GM23338 (cell line): ENCODE measurements around the gene STX8. TPM values are rescaled to one million over a fixed set of nuclear protein-coding genes. Genes with fewer than 3 reads are reported as not detected.

Experiments used
- ATAC-seq: fragments of 200-7000 bp; cut with Tn5 transposase; 3 replicates; pipeline ENCODE4 v1.9.1; 2020
- DNase-seq: peaks from one replicate; pipeline ENCODE4 v3.0.0-alpha.2; 2015; ENCODE audit warnings: low spot score
- H2AFZ ChIP-seq: fragments of 200-600 bp; sonication (generic); 2 replicates; pipeline ENCODE4 v1.8.0; 2016; ENCODE audit warnings: antibody characterized with exemption, mild to moderate bottlenecking, moderate library complexity
- H3F3A ChIP-seq: fragments of 200-600 bp; sonication (generic); replicated peaks from 2 replicates; pipeline ENCODE4 v1.8.0; 2017; ENCODE audit warnings: antibody characterized with exemption, mixed run types, low read depth
- H3K27ac ChIP-seq: fragments of 200-600 bp; sonication (generic); 2 replicates; pipeline ENCODE4 v1.6.1; 2016; ENCODE audit warnings: low read depth
- H3K27me3 ChIP-seq: fragments of 200-600 bp; sonication (generic); 2 replicates; pipeline ENCODE4 v1.8.0; 2016; ENCODE audit warnings: mild to moderate bottlenecking, mixed run types, moderate library complexity; ENCODE audit not compliant: insufficient read depth
- H3K36me3 ChIP-seq: fragments of 200-600 bp; sonication (generic); 2 replicates; pipeline ENCODE4 v1.8.0; 2016; ENCODE audit warnings: mild to moderate bottlenecking; ENCODE audit not compliant: insufficient read depth
- H3K4me1 ChIP-seq: fragments of 200-600 bp; sonication (generic); 2 replicates; pipeline ENCODE4 v1.8.0; 2016; ENCODE audit warnings: mild to moderate bottlenecking, moderate library complexity; ENCODE audit not compliant: insufficient read depth
- H3K4me2 ChIP-seq: fragments of 200-600 bp; sonication (generic); 2 replicates; pipeline ENCODE4 v1.7.1; 2017; ENCODE audit warnings: mixed run types
- H3K4me3 ChIP-seq: fragments of 200-600 bp; sonication (generic); 2 replicates; pipeline ENCODE4 v1.6.1; 2016; ENCODE audit warnings: mixed run types
- H3K79me2 ChIP-seq: fragments of 200-600 bp; sonication (generic); replicated peaks from 2 replicates; pipeline ENCODE4 v1.8.0; 2017; ENCODE audit warnings: mild to moderate bottlenecking; ENCODE audit not compliant: insufficient read depth
- H3K9me2 ChIP-seq: fragments of 200-600 bp; sonication (generic); 2 replicates; pipeline ENCODE4 v1.8.0; 2017; ENCODE audit not compliant: insufficient read depth
- H4K20me1 ChIP-seq: fragments of 200-600 bp; sonication (generic); replicated peaks from 2 replicates; pipeline ENCODE4 v1.8.0; 2017; ENCODE audit warnings: mild to moderate bottlenecking; ENCODE audit not compliant: insufficient read depth
- H3K27ac Mint-ChIP-seq: 2 replicates; pipeline ENCODE4 v1.8.0; 2020; ENCODE audit warnings: inconsistent platforms, mild to moderate bottlenecking, moderate library complexity, mixed read lengths
- H3K27me3 Mint-ChIP-seq: 3 replicates; pipeline ENCODE4 v1.8.0; 2022; ENCODE audit warnings: low read depth, mild to moderate bottlenecking, moderate library complexity, mixed read lengths, inconsistent platforms; ENCODE audit not compliant: insufficient read depth, poor library complexity
- H3K36me3 Mint-ChIP-seq: 3 replicates; pipeline ENCODE4 v1.8.0; 2021; ENCODE audit warnings: low read depth, mild to moderate bottlenecking, inconsistent platforms, moderate library complexity, mixed read lengths
- H3K4me1 Mint-ChIP-seq: 3 replicates; pipeline ENCODE4 v1.8.0; 2020; ENCODE audit warnings: mild to moderate bottlenecking, inconsistent platforms, mixed read lengths
- H3K4me3 Mint-ChIP-seq: 3 replicates; pipeline ENCODE4 v1.8.0; 2021; ENCODE audit warnings: moderate library complexity, mild to moderate bottlenecking, inconsistent platforms, mixed read lengths
- H3K9me3 Mint-ChIP-seq: 3 replicates; pipeline ENCODE4 v1.8.0; 2020; ENCODE audit warnings: moderate library complexity, mild to moderate bottlenecking, inconsistent platforms, mixed read lengths
- CREB1 ChIP-seq: fragments of 250-450 bp; sonication (Bioruptor Pico); IDR thresholded peaks from 2 replicates; pipeline ENCODE4 v1.5.0; 2020; ENCODE audit warnings: low read depth, mild to moderate bottlenecking, moderate library complexity
- CTCF ChIP-seq, 2 experiments: fragments of 200-600 bp in 1 of 2; sonication (generic) in 1 of 2; conservative IDR thresholded peaks; 2 replicates each; pipeline versions ENCODE4 v1.5.1 to v1.6.1; 2016 to 2017; ENCODE audit warnings: antibody characterized with exemption in 2 of 2, low read depth in 2 of 2, mild to moderate bottlenecking in 2 of 2, moderate library complexity in 1 of 2
- ETS1 ChIP-seq: IDR thresholded peaks from 2 replicates; pipeline ENCODE4 v1.6.1; 2016; ENCODE audit warnings: antibody characterized with exemption
- EZH2 ChIP-seq: fragments of 200-600 bp; sonication (generic); IDR thresholded peaks from one replicate; pipeline ENCODE4 v1.8.0; 2017; ENCODE audit warnings: antibody characterized with exemption, mild to moderate bottlenecking, low read depth; ENCODE audit not compliant: unreplicated experiment
- EZH2phosphoT487 ChIP-seq: fragments of 200-600 bp; sonication (generic); IDR thresholded peaks from one replicate; pipeline ENCODE4 v1.8.1; 2018; ENCODE audit warnings: antibody characterized with exemption; ENCODE audit not compliant: unreplicated experiment
- JUNB ChIP-seq: IDR thresholded peaks from one replicate; pipeline ENCODE4 v1.6.1; 2016; ENCODE audit warnings: antibody characterized with exemption; ENCODE audit not compliant: unreplicated experiment
- NANOG ChIP-seq: IDR thresholded peaks from 2 replicates; pipeline ENCODE4 v1.6.1; 2016; ENCODE audit warnings: antibody characterized with exemption, borderline replicate concordance
- POLR2AphosphoS5 ChIP-seq: IDR thresholded peaks from 2 replicates; pipeline ENCODE4 v1.6.1; 2016; ENCODE audit warnings: antibody characterized with exemption, low read depth
- REST ChIP-seq: IDR thresholded peaks from one replicate; pipeline ENCODE4 v1.6.1; 2018; ENCODE audit warnings: antibody characterized with exemption; ENCODE audit not compliant: unreplicated experiment
- STAT1 ChIP-seq: IDR thresholded peaks from one replicate; pipeline ENCODE4 v1.6.1; 2016; ENCODE audit warnings: antibody characterized with exemption; ENCODE audit not compliant: unreplicated experiment
- ZNF114 ChIP-seq: fragments of 250-450 bp; sonication (Bioruptor Pico); IDR thresholded peaks from 2 replicates; pipeline ENCODE4 v1.5.0; 2020; ENCODE audit warnings: mild to moderate bottlenecking, moderate library complexity
- ZNF331 ChIP-seq: fragments of 250-450 bp; sonication (Bioruptor Pico); IDR thresholded peaks from 2 replicates; pipeline ENCODE4 v1.5.0; 2020; ENCODE audit warnings: low read depth, mild to moderate bottlenecking, moderate library complexity
- ZNF462 ChIP-seq: fragments of 250-450 bp; sonication (Bioruptor Pico); IDR thresholded peaks from 2 replicates; pipeline ENCODE4 v1.5.0; 2020; ENCODE audit warnings: mild to moderate bottlenecking, moderate library complexity
- polyA plus RNA-seq: library from polyadenylated mRNA; unstranded; fragments of >200 nt; fragmentation: Nextera tagmentation; extraction: Ambion mirVana; gene quantifications from 2 replicates; pipeline ENCODE4 v1.2.1, GENCODE V29; 2016
- total RNA-seq: library from RNA; depleted of rRNA; stranded (reverse); fragments of >200 nt; shearing (Covaris generic); gene quantifications from 2 replicates; pipeline ENCODE4 v1.2.3, GENCODE V29; 2014

The STX8 gene
- total and polyA plus RNA-seq, 2 experiments from 2014 or later: 59.4 to 82.3 TPM

DNA sequence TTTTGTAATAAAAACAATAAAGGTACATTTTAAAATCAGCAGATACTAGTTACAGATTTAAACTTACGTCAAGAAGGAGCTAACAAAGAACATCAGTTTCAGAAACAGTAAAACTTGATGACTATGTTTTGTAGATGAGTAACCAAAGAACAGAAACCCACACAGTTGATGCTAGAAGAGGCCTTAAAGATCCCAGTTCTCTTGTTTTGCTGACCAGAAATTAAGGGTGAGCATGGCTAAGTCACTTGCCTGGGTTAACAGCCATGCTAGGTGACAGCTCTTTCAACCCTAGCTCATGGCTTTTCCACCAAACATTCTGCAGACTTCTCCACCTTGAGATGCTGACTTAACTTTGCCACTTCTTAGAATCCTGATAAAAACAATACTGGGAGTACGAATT is 26.4 kb downstream of the STX8 start:
- Histone ChIP-seq H3K36me3 (no peaks in the 10 kb centered on the region), H3K4me3 (no peak overlapping the region), H3K4me1 (no peaks in the 10 kb centered on the region), H3K79me2 (no peaks in the 10 kb centered on the region), H3K9me2 (no peaks in the 10 kb centered on the region), H2AFZ (no peak overlapping the region), H3K27me3 (no peaks in the 10 kb centered on the region), H3K4me2 (no peak overlapping the region), H4K20me1 (no peaks in the 10 kb centered on the region), H3F3A (no peaks in the 10 kb centered on the region), H3K27ac (no peak overlapping the region)
- H3K4me3 Mint-ChIP-seq: no peak overlapping the region
- no peaks in the 10 kb centered on the region for H3K36me3 Mint-ChIP-seq
- no peak overlapping the region for H3K27ac Mint-ChIP-seq
- ATAC-seq (no peak), DNase-seq (no peak)
- H3K27me3 Mint-ChIP-seq: peaks cover 2% of the 10 kb centered on the region
- H3K9me3 Mint-ChIP-seq: no peaks in the 10 kb centered on the region
- H3K4me1 Mint-ChIP-seq: no peaks in the 10 kb centered on the region
- TF ChIP-seq CREB1 (CRISPR knock-in tag): no peak
- TF ChIP-seq ZNF114 (CRISPR knock-in tag): no peak
- TF ChIP-seq ZNF331: no peak
- TF ChIP-seq CTCF (conservative IDR thresholded peaks at IDR 0.05; ENCODE audit: low read depth in 2 of 2): no peak
- no peak for TF ChIP-seq STAT1
- TF ChIP-seq EZH2phosphoT487: no peak
- TF ChIP-seq REST: no peak
- no peak for TF ChIP-seq EZH2
- no peak for TF ChIP-seq POLR2AphosphoS5
- no peak for TF ChIP-seq ZNF462 (CRISPR knock-in tag)
- no peak for TF ChIP-seq JUNB
- no peak for TF ChIP-seq NANOG
- TF ChIP-seq ETS1: no peak
